ENCODE results near the gene SORBS1.
A peak's percentile ranks its signal among the peaks of the same experiment; 100 is the strongest.

The SORBS1 gene

GRCh38 chr10:95450188-95450587 lies 111.0 kb downstream of the SORBS1 start:
- no peak for TF ChIP-seq CTCF (IDR thresholded peaks at IDR 0.05; ENCODE audit: low read depth, low read length)
- H3K4me3 ChIP-seq (replicated peaks in 1 of 2; ENCODE audit: low read depth in 2 of 2, low read length in 2 of 2) = no peak overlapping the region
- DNase-seq (ENCODE audit: low read depth in 2 of 2) = no peak

- TF ChIP-seq CTCF (IDR thresholded peaks at IDR 0.05; ENCODE audit: low read depth, low read length) = no peak
- no peak overlapping the region for H3K4me3 ChIP-seq (replicated peaks in 1 of 2; ENCODE audit: low read depth in 2 of 2, low read length in 2 of 2)
- peak; percentile 18 to 87 for DNase-seq (ENCODE audit: low read depth in 2 of 2)
These were observed 113.5 kb downstream of the SORBS1 start for GRCh38 chr10:95447685-95448084.

- peak; percentile 84 for DNase-seq (ENCODE audit: low read depth in 2 of 2)
- H3K4me3 ChIP-seq (replicated peaks in 1 of 2; ENCODE audit: low read depth in 2 of 2, low read length in 2 of 2) = no peak overlapping the region
- peak; percentile 76 for TF ChIP-seq CTCF (IDR thresholded peaks at IDR 0.05; ENCODE audit: low read depth, low read length)
These were observed 115.2 kb downstream of the SORBS1 start for GRCh38 chr10:95445837-95446486.

GRCh38 chr10:95445223-95445836 lies 115.8 kb downstream of the SORBS1 start:
- TF ChIP-seq CTCF (IDR thresholded peaks at IDR 0.05; ENCODE audit: low read depth, low read length) = no peak
- DNase-seq (ENCODE audit: low read depth in 2 of 2) = peak; percentile 73 to 85
- no peak overlapping the region for H3K4me3 ChIP-seq (replicated peaks in 1 of 2; ENCODE audit: low read depth in 2 of 2, low read length in 2 of 2)

GRCh38 chr10:95444792-95445191 lies 116.4 kb downstream of the SORBS1 start:
- no peak overlapping the region for H3K4me3 ChIP-seq (replicated peaks in 1 of 2; ENCODE audit: low read depth in 2 of 2, low read length in 2 of 2)
- DNase-seq (ENCODE audit: low read depth in 2 of 2) = no peak
- no peak for TF ChIP-seq CTCF (IDR thresholded peaks at IDR 0.05; ENCODE audit: low read depth, low read length)

- TF ChIP-seq CTCF (IDR thresholded peaks at IDR 0.05; ENCODE audit: low read depth, low read length) = no peak
- DNase-seq (ENCODE audit: low read depth in 2 of 2) = no peak
- H3K4me3 ChIP-seq (replicated peaks in 1 of 2; ENCODE audit: low read depth in 2 of 2, low read length in 2 of 2) = no peak overlapping the region
These were observed 117.5 kb downstream of the SORBS1 start for GRCh38 chr10:95443636-95444035.

Measured in cardiac fibroblast (primary cell).